Femur (tissue), 1 donor: Measurements from ENCODE around the gene CDKN1C.
"Not testable (repeated sequence)": the region's sequence is repeated elsewhere in the genome, so short reads cannot be mapped to it uniquely, and the experiment has no call there.

Experiments
- DNase-seq: peaks from one replicate; pipeline ENCODE4 v3.0.0-alpha.2; 2017

CDKN1C gene

DNA sequence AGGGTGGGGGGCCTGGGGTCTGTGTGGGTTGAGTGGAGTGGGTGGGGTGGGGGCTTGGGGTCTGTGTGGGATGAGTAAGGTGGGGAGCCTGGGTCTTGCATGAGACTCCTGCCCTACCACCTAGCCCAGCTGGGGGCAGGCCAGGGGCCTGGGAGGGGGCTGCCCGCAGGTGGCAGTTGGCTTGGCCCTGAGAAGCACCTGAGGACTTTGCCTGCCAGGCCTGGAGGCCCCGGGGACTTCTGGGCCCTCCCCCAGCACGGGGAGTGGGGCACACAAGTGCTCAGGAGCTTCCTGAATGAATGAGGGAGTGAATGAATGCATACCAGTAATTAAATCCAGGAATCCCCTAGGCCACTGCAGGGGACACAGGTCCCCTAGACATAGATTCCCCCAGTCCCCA, 37.1 kb upstream of the CDKN1C start:
- DNase-seq, result no peak

DNA sequence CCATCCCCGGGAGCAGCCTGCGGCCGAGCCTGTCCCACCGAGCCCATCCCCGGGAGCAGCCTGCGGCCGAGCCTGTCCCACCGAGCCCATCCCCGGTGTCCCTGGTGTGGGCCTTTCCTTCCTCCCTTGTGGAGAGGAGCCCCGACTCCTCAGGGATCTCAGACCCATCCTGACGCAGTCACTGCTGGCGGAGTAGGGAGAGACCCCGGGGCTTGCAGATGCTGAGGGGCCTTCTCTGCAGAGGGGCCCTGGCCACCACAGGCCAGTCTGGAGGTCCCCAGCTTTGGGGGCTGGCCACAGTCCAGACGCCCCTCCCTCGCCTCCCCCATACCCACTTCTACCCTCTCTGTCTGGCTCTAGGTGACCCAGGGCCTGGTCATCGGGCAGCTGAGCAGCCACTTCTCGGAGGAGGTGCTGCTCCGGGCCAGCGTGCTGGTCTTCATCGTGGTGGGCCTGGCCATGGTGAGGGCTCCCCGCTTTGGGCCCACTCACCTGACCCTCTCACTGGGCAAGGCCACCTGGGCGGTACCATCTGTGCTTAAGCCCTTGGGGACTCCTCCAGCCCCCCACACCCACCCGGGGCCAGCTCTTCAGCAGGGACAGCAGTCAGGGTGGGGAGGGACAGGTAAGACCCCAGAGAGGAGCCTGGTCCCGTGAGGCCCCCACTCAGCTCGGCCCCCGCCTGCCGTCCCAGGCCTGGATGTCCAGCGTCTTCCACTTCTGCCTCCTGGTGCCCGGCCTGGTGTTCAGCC, 36.3 kb upstream of the CDKN1C start:
- DNase-seq, result no peak

DNA sequence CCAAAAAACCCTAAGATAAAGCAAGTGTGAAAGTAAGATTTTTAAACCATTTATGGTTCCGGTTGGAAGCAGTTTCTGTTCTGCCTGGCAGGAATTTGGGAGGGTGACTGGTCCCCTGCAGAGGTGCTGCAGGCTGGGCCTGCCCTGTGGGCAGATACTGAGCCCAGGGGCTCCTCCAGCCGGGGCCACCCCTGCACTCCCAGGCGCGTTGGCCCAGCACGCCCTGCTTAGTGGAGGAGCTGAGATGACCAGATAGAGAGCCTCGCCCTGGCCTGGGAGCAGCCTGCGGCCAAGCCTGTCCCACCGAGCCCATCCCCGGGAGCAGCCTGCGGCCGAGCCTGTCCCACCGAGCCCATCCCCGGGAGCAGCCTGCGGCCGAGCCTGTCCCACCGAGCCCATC, 35.7 kb upstream of the CDKN1C start:
- DNase-seq, result no peak

DNA sequence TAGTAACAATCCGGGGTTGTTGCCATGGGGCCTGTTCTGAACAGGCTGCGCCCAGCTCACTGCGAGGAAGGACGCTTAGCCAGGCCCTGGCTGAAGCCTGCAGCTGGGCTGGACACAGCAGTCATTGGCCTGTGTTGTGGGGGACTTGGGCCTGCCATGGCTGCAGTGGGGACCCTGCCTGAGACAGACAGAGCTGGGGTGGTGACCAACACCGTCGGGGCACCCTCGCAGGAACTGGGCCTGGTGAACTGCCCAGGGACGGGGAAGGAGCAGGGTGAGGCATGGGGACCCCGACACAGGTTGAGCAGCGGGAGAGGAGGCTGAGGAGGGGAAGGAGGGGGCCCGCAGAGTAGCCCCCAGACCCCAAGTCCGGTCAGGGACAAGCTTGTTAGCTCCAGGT, 34.8 kb upstream of the CDKN1C start:
- DNase-seq, result no peak

DNA sequence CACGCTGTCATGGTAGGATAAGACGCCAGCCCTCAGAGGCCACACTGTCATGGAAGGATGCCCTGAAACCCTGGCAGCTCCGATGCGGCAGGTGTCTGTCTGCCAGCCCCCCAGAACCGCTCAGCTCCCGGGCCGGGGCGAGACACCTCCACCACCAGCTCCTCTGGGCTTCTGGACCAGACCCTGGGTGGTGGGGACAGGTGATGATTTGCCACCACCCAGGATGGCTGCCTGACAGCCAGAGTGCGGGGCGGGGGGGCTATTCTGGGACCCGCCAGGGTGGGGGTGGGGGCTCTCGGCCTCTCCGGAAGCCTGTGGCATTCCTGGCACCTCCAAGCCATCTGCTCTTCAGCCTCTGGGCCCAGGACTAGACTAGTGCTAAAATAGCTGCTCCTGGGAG, 34.3 kb upstream of the CDKN1C start:
- no peak for DNase-seq

DNA sequence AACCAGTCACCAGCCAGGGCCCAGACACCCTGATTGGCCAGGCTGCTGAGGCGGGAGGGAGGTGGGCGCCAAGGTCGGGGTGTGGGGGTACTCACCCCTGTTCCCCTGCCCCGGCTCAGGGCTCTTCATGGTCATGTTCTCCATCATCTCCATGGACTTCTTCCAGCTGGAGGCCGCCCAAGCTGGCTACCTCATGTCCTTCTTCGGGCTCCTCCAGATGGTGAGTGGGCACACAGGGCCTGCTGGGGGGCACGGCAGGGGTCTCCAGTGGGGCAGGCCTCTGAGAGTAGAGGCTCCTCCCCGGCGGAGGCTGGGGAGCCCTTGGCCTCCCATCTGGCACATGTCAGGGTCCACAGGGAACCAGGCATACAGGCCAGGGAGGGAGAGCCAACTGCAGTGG, 33.6 kb upstream of the CDKN1C start:
- DNase-seq, result no peak

DNA sequence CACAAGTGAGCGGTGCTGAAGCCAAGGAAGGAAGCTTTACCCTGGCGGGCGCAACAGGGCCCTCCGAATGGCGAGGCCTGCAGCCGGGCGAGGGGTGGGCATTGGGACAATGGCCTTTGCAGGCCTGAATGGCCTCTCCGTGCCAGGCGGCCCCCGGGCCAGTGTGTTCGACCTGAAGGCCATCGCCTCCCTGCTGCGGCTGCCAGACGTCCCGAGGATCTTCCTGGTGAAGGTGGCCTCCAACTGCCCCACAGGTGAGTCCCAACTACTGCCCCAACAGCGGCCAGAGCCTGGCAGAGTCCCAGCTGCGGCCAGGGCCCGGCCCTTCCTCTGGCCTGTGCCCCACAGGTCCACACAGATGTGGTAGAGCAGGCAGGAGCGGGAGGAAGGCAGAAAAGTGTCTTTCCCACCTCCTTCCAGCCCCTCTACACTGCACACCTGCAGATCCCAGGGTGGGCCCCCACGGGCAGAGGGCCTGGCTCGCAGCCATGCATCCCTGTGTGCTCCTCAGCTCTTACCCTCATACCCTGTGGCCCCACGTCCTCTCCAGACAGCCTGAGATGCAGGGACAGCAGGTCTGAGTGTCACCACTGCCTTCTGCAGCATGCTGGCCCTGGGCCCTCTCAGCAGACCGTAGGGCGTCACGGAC, 32.4 kb upstream of the CDKN1C start:
- no peak for DNase-seq

DNA sequence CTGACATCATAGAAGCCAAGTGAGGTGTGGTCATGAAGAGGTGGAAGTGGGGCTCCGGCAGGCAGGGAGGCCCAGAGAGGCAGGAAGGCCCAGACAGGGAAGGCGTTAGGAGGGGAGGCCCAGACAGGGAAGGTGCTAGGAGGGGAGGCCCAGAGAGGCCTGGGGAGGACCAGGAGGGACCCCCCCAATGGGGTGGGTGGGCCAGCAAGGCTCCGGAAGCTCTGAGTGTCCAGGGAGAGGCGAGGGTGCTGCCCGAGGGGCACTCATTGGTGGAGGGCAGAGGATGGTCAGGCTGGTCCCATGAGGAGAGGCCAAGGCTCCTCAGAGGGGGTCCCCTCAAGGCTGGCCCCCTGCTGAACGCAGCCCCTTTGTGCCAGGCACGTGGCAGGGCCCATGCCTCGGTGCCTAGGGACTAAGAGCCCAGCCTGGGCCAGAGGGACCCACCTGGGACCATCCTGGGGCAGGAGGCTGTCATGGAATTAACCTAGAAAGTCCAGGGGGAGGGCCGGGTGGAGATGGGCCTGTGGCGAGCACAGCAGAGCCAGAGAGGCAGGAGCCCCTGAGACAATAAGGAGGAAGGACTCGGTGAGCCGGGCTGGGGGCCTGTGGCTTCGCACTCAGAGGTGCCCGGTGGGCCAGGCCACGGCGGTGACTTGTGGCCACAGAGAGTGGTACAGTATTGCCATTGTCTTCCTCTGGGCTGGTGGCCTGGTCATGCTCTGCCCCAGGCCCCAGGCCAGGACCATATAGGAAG, 31.5 kb upstream of the CDKN1C start:
- DNase-seq, result no peak

DNA sequence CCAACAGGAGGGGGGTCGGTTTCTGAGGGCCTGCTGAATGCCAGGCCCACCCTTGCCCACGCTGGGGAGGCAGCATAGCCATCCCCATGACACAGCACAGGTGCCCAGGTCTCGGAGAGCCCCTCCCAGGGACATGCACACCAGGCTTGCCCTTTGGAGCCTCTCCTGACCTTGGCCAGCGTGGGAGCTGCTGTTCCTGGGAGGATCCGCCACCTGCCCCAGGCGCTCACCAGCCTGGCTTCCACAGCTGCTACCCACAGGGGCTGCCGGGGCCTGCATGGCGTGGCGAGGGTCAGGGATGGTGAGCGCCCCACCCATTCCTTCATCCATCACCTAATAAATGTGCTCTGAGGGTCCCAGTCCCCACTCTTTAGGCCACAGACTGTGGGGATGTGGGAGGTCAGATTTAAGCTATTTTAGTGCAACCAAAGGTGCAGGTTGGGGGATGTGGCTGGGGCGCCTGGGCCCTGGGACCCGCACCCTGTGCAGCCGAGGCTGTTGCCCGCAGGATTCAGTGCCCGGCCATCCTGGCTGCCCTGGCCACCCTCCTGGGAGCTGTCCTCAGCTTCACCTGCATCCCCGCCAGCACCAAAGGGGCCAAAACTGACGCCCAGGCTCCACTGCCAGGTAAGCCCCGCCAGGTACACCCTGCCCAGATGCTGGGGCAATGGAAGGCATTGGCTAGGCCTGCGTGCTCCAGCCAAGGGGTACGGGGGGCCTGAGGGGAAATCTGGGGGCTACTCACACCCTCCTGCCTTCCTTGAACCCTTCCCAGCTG, 30.7 kb upstream of the CDKN1C start:
- no peak for DNase-seq

DNA sequence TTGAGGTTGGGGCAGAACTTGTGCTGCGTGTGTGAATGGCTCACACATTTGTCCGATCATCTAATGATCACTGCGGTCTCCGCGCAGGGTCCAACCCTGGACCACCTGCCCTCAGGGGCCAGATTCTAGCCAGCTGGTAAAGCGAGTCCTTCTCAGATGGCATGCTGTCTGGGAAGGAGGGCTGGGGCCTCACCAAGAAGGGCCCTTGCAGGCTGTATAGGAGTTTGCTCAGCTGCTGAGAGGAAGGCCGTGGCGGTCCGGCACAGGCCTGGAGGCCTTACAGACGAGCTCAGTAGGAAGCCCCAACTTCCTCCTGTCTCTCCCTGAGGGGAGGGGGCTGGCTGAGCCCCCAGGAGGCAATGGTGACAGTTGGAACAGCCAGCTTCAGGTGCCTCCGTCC, 29.9 kb upstream of the CDKN1C start:
- DNase-seq, result no peak

DNA sequence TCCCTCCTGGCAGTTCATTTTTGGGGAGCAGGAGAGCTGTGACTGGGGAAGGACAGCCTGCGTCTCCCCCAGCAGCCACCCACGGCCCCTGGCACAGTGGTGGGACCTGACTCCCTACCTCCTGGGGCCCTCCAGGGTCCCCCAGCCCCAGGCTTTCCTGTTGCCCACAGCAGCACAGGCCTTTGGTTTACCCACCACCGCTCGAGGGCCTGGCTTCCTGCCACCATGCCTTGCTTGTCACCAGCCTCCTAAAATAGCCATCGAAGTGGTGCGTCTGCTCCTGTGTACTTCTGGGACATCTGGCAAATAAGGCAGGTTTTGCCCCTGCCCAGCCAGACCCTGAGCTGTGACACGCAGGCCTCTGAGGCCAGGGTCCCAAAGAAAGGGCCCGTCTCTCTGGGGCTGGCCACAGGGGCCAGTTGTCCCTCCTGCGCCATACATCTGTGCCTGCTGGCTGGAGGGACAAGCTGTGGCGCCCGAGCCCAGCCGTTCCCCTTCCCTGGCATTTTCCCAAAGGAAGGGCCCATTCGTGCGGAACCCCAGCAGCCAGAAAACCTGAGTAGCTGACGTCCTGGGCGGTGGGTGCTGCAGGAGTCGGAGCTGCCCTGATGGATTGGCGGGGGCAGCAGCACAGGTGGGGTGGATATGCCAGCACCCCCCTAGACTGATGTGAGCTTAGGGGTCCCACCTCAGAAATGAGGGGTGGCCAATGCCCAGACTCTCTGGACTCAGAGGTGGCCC, 29.1 kb upstream of the CDKN1C start:
- DNase-seq, result no peak

DNA sequence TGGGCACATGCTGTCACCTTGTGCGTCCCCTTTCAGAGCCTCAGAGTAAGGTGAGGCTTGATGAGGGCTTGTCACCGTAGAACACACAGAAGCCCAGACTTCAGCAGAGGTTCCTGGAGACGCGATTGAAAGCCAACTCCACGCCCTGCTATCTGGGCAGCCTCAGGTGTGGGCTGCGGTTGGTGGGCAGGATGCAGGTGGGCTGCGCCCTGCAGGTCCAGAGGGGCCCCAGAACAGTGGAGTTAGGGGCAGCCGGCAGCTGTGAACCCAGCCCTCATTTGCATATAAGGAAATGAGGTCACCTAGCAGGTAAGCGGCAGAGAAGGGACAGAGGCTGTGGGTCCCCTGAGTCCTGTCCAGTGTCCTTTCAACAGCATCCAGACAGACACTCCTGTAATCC, 28.2 kb upstream of the CDKN1C start:
- no peak for DNase-seq

DNA sequence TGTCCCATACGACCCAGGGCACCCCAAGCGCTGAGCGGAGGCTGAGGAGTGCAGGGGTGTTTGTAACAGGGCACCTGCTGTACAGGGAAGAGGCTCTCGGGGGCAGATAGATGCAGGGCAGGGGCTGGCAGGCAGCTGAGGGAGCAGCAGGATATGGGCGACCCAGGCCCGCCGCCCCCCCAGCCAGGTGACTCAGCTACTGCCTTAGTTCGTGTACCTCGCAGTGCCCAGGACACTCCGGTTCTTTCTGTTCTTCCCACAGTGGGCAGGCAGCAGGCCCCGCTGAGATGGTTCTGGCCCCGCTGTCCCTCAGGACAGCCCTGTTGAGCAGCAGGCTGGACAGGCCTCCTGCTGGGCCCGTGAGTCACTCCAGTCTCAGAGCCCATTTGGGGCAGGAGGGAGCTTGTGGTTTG, 27.4 kb upstream of the CDKN1C start:
- no peak for DNase-seq

DNA sequence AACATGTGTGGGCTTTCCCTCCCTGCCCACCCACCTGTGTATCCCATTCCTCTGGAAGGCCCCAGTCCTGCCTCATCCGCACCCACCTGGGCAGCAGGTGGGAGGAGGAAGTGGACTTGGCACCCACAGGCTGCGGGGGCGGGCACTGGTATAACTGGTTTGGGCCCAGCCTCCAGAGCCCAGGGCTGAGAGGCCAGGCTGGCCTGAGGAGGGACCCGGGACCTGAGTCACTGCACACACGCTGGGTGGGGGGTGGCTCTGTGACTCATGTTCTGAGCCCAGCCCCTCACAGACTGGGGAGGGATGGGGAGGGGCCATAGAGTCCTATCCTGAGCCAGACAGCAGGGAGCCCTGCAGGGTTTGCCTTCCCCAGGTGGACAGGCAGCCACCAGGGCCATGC, 26.9 kb upstream of the CDKN1C start:
- no peak for DNase-seq

DNA sequence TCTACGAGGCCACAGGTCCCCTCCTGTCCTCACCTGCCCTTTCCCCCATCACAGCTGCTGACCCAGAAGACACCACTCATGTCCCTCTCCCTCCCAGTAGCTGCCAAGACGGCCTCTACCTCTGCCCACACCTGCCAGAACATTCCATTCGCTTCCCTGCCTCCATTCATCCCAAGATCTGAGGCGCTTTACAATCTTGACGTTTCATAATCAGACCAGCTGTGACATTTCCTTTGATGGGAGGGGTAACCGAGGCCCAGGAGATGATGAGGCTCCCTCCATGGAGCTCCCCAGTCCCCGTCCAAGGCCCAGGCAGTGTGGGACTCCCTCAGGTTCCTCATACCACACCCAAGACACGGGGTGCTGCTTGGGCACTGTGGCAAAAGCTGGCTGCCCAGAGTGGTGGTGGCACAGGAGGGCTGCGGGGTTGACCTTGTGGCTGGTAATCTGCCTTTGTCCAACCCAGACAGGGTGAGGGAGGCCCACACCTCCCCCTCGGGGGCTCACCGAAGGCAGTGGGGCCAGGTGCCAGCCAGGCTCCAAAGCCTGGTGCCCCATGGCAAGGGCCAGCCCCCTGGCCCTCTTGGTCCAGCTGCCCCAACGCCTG, 26.3 kb upstream of the CDKN1C start:
- DNase-seq, result no peak

DNA sequence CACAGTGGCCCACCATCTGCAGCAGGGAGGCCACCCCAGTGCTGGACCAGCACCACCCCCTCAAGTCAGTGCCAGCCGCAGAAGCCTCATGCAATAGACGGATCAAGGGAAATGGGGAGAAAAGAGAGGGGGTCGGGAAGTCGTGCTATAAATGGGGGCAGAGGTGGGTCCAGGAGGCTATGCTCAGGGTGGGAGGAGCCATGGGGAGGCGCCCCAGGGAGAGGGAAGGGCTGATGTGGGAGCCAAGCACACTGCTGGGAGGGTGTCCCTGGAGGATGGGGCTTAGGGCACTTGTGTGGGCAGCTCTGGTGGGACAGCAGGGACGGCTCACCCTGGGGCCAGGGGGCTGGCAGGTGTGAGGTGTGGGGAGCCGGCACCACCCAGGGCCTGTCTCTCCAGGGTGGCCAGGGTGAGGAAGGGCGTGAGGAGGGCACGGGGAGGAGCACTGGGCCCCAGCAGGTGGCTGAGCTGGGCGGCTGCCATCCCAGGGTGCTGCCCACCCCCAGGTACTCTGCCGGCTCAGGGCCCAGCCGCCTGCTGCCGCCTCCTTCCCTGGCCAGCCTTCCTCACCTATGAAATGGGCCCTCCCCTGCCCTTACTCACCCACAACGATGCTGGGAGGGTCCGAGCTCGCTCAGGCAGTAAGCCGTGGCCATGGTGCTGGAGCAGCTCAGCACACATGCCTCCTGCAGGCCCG, 25.7 kb upstream of the CDKN1C start:
- DNase-seq, result no peak

DNA sequence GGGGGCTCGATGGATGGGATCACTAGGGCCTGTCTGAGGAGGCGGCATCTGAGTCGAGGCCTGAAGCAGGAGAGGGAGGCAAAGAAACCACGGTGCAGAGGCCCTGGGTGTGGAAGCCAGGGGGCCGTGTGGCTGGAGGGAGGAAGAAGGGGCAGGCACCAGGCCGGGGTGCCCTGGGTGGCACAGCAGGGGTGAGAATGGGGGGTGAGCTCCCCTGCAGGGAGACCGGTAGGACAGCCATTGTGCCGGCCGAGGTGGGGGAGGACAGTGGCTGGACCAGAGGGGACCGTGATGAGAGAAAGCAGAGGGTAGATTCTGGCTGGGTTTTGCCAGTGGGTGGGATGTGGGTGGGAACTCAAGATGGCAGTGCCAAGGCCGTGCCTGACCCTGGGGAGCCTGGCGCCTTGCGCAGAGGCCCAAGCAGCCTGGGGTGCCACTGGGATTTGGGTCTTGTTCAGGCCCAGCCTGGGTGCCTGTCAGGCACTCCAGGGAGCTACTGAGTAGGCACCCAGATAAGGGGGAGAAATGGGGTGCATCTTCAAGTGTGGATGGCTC, 24.9 kb upstream of the CDKN1C start:
- DNase-seq, result no peak

DNA sequence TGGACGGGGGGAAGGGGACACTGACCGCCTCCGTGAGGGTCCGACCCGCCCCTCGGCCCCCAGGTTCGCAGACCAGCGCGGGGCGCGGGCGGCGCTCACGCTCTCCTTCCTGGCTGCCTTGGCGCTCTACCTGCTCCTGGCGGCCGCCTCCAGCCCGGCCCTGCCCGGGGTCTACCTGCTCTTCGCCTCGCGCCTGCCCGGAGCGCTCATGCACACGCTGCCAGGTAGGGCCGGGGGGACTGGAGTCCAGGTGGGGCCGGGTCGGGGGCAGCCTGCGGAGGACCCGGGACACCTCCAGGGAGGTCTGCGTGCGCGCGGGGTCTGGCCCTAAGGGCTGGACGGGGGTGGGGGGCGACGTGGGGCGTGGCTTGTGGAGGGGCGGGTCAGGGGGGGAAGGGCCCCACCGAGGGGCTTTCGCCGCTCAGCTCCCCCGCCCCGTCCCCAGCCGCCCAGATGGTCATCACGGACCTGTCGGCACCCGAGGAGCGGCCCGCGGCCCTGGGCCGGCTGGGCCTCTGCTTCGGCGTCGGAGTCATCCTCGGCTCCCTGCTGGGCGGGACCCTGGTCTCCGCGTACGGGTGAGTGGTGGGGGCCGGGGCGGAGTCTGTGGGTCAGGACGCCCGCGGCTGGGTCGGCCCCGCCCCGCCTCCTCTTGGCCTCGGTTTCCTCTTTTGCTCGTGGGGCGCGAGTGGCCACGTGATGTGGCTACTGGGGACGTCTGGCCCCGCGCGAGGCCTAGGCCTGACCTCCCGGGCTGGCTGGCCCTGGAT, 23.7 kb upstream of the CDKN1C start:
- DNase-seq, result no peak

DNA sequence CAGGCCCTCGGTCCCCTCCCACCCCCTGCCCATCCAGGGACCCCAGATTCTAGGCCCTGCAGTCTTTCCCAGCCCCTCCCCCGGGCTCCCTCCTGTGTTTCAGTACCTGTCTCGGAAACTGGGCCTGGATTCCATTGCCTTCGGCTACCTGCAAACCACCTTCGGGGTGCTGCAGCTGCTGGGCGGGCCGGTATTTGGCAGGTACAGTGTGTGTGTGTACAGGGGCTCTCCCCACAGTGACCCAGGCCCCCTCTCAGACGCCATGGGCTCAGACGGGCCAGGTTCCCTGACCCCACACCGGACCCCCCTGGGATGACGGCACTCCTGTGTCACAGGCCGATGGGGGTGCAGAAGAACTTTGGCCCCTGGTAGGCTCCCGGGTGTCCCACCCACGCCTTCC, 22.6 kb upstream of the CDKN1C start:
- DNase-seq, result no peak

DNA sequence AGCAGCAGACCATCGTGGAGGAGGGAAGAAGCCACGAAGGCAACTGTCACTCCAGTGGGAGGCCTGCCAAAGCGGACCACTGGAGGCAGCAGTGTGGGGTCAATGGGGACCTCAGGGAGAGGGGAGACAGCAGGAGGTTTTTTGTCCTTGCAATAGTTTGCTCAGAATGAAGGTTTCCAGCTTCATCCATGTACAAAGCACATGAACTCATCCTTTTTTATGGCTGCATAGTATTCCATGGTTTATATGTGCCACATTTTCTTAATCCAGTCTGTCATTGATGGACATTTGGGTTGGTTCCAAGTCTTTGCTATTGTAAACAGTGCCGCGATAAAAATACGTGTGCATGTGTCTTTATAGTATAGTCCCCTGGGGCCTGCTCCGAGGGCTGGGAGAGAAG, 19.7 kb upstream of the CDKN1C start:
- not testable (repeated sequence) for DNase-seq
